Activated CD4-positive, alpha-beta T cell treated with anti-CD3 and anti-CD28 coated beads, Interleukin-2, amount 10 ng/mL, durations not matched to agents 24 days and 14 days (primary cell): ENCODE data around the gene SCGN. TPM values are rescaled to one million over a fixed set of nuclear protein-coding genes. Genes with fewer than 3 reads are reported as not detected.

Experiments
- DNase-seq: peaks from one replicate; pipeline ENCODE4 v3.0.0; 2022
- H3K27ac Mint-ChIP-seq: one replicate; pipeline ENCODE4 v1.8.0; 2022; ENCODE audit warnings: mild to moderate bottlenecking, mixed read lengths
- H3K27me3 Mint-ChIP-seq: one replicate; pipeline ENCODE4 v1.8.0; 2022; ENCODE audit warnings: mixed read lengths
- H3K36me3 Mint-ChIP-seq: one replicate; pipeline ENCODE4 v1.8.0; 2022; ENCODE audit warnings: low read depth, mild to moderate bottlenecking, mixed read lengths
- H3K4me1 Mint-ChIP-seq: one replicate; pipeline ENCODE4 v1.8.0; 2021; ENCODE audit warnings: mixed read lengths
- H3K4me3 Mint-ChIP-seq: one replicate; pipeline ENCODE4 v1.8.0; 2022; ENCODE audit warnings: mild to moderate bottlenecking, moderate library complexity, mixed read lengths
- H3K9me3 Mint-ChIP-seq: one replicate; pipeline ENCODE4 v1.8.0; 2021; ENCODE audit warnings: mixed read lengths
- intact Hi-C: fragments of 100-400 bp; cut with micrococcal nuclease; formaldehyde crosslinking; loops from one replicate; pipeline ENCODE4 v1.15.1; 2023
- total RNA-seq: library from RNA; stranded (reverse); gene quantifications from 2 replicates; pipeline ENCODE4 v1.2.3, GENCODE V29; 2022

SCGN gene
- total RNA-seq, 1 donor from 2014 or later = not detected

- H3K9me3 Mint-ChIP-seq = no peaks in the 10 kb centered on the region
- intact Hi-C loops = no loop called here
- no peak overlapping the region for H3K27ac Mint-ChIP-seq
- peaks cover 10% of the 10 kb centered on the region for H3K27me3 Mint-ChIP-seq
- H3K4me1 Mint-ChIP-seq = no peaks in the 10 kb centered on the region
- DNase-seq = no peak
- no peak overlapping the region for H3K4me3 Mint-ChIP-seq
- no peaks in the 10 kb centered on the region for H3K36me3 Mint-ChIP-seq
These were observed 23.4 kb upstream of the SCGN start for GRCh38 chr6:25628471-25629197.

- Mint-ChIP-seq H3K4me1 (no peaks in the 10 kb centered on the region), H3K27ac (no peak overlapping the region), H3K36me3 (no peaks in the 10 kb centered on the region), H3K4me3 (no peak overlapping the region), H3K27me3 (peaks cover 12% of the 10 kb centered on the region), H3K9me3 (no peaks in the 10 kb centered on the region)
- intact Hi-C loops = no loop called here
- DNase-seq = no peak
These were observed 22.8 kb upstream of the SCGN start for GRCh38 chr6:25629198-25629576.

GRCh38 chr6:25630508-25631278, 21.3 kb upstream of the SCGN start:
- H3K4me1 Mint-ChIP-seq = no peaks in the 10 kb centered on the region
- no peak for DNase-seq
- intact Hi-C loops = no loop called here

DNA sequence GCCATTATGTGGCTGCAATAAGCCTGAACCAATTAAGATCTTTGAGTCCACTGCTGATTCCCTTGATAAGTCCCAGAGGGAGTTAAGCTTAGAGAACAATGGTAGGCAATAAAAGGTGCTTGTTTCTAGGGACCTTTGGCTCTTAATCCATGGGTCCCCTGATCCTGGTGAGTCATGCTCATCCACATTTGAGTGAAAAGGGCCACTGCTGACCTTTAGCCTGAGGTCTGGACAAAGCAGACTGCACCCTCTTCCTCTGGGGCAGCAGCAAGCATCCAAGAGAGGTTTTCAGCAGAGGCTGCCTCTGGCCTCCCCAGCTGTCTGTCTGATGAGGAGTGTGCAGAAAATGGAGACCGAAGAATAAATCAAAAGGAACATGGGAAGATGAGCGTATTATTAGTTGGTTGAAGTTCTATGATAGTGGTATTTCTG, 16.1 kb upstream of the SCGN start:
- no peaks in the 10 kb centered on the region for H3K4me1 Mint-ChIP-seq
- peaks cover 23% of the 10 kb centered on the region for H3K27me3 Mint-ChIP-seq
- no peaks in the 10 kb centered on the region for H3K36me3 Mint-ChIP-seq
- no peak for DNase-seq
- H3K4me3 Mint-ChIP-seq = no peak overlapping the region
- no peaks in the 10 kb centered on the region for H3K9me3 Mint-ChIP-seq
- H3K27ac Mint-ChIP-seq = no peak overlapping the region
- intact Hi-C loops = no loop called here

More at GRCh38 chr6:25630508-25631278, 21.3 kb upstream of the SCGN start:
- no peak overlapping the region for H3K27ac Mint-ChIP-seq
- H3K9me3 Mint-ChIP-seq = no peaks in the 10 kb centered on the region
- no peak overlapping the region for H3K4me3 Mint-ChIP-seq
- H3K27me3 Mint-ChIP-seq = peaks cover 18% of the 10 kb centered on the region
- no peaks in the 10 kb centered on the region for H3K36me3 Mint-ChIP-seq

GRCh38 chr6:25637211-25637610, 14.8 kb upstream of the SCGN start:
- Mint-ChIP-seq H3K36me3 (no peaks in the 10 kb centered on the region), H3K27me3 (peaks cover 27% of the 10 kb centered on the region), H3K4me3 (no peak overlapping the region), H3K27ac (no peak overlapping the region), H3K9me3 (no peaks in the 10 kb centered on the region), H3K4me1 (no peaks in the 10 kb centered on the region)
- no peak for DNase-seq
- intact Hi-C loops = no loop called here

GRCh38 chr6:25637960-25638434, 14.0 kb upstream of the SCGN start:
- no peak overlapping the region for H3K27ac Mint-ChIP-seq
- no peaks in the 10 kb centered on the region for H3K4me1 Mint-ChIP-seq
- no peak for DNase-seq
- no peaks in the 10 kb centered on the region for H3K9me3 Mint-ChIP-seq
- H3K36me3 Mint-ChIP-seq = no peaks in the 10 kb centered on the region
- no peak overlapping the region for H3K4me3 Mint-ChIP-seq
- peaks cover 31% of the 10 kb centered on the region for H3K27me3 Mint-ChIP-seq
- intact Hi-C loops = no loop called here

- no peak overlapping the region for H3K4me3 Mint-ChIP-seq
- H3K27ac Mint-ChIP-seq = no peak overlapping the region
- no peaks in the 10 kb centered on the region for H3K4me1 Mint-ChIP-seq
- no peaks in the 10 kb centered on the region for H3K9me3 Mint-ChIP-seq
- H3K27me3 Mint-ChIP-seq = peaks cover 37% of the 10 kb centered on the region
- intact Hi-C loops = no loop called here
- no peaks in the 10 kb centered on the region for H3K36me3 Mint-ChIP-seq
- no peak for DNase-seq
These were observed 12.4 kb upstream of the SCGN start for GRCh38 chr6:25639653-25640052.

DNA sequence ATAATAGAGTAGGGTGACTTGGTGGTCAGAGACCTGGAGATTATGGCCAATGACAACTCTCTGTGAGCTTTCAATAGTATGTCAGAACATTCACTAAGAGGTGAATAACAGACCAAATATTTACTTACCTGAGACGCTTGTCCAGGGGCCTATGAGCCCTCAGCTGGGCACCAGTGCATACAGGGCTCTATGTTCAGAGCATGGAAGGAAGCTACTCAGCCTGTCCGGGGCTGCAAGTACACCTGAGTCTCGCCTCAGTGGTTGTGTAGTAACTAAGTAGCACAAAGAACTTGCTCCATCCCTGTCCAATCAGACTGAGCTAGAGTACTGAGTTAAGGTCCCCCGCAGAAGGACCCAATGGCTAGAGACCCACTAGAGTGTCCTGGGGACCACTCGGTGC, 11.6 kb upstream of the SCGN start:
- no peak overlapping the region for H3K27ac Mint-ChIP-seq
- intact Hi-C loops = no loop called here
- no peaks in the 10 kb centered on the region for H3K9me3 Mint-ChIP-seq
- no peak overlapping the region for H3K4me3 Mint-ChIP-seq
- no peak for DNase-seq
- peaks cover 42% of the 10 kb centered on the region for H3K27me3 Mint-ChIP-seq
- no peaks in the 10 kb centered on the region for H3K4me1 Mint-ChIP-seq
- H3K36me3 Mint-ChIP-seq = no peaks in the 10 kb centered on the region

DNA sequence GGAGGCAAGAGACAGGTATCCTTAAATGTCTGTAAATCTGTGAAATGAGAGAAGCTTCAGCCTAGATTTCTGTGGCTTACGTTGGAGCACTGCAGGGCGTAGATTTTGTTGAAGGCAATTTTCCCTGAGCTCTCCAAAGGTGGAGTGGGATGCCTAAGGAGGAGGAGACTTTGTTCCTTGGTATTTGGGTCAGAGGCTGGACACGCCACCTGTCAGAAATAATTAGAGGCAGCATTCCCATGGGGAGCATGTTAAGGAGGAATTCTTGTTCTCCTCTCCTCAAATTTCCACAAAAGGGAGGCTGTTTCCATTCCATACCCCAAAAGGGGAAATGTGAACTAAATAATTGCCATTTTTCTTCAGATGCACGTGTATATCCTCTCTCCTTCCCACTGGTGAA, 11.1 kb upstream of the SCGN start:
- Mint-ChIP-seq H3K27me3 (peaks cover 43% of the 10 kb centered on the region), H3K9me3 (no peaks in the 10 kb centered on the region), H3K36me3 (no peaks in the 10 kb centered on the region), H3K27ac (no peak overlapping the region), H3K4me1 (no peaks in the 10 kb centered on the region), H3K4me3 (no peak overlapping the region)
- DNase-seq = no peak
- intact Hi-C loops = no loop called here

- intact Hi-C loops = no loop called here
- DNase-seq = no peak
- Mint-ChIP-seq H3K4me1 (no peaks in the 10 kb centered on the region), H3K36me3 (no peaks in the 10 kb centered on the region), H3K9me3 (no peaks in the 10 kb centered on the region), H3K27ac (no peak overlapping the region), H3K27me3 (peaks cover 45% of the 10 kb centered on the region), H3K4me3 (no peak overlapping the region)
These were observed 10.6 kb upstream of the SCGN start for GRCh38 chr6:25641377-25641776.

DNA sequence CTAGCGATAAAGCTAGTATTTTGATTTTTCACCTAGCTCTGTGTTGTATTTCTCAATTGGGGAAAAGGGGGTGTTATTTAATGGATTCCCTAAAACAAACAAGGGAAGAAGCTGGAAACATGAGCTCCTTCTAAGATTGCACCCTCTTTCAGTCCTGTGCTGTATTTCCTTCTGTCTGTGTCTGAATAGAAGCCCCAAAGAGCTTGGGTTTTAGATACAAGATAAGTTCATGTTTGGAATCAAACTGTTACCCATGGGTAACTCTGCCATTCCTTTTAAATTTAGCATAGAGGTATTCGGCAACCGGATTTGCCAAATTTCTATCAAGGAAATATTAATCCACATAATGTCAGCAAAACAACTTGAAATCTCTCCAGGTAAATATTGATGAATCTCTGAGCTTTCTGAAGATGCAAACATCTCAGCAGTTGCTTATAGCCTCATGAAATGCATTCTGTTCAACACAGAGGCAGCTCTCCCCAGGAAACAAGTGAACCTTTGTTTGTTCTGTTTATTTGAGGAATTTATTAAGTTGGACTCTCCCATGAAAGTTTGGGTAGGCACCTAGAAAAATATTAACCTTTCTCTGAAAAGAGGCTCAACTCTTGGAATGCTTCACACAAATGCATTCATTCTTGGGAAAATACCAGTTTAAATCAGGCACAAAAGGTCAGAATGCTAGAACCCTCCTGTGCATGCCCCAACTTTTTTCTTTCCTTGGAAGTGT, 9.9 kb upstream of the SCGN start:
- intact Hi-C loops = no loop called here
- no peak overlapping the region for H3K27ac Mint-ChIP-seq

GRCh38 chr6:25642667-25643328, 9.2 kb upstream of the SCGN start:
- Mint-ChIP-seq H3K36me3 (no peaks in the 10 kb centered on the region), H3K27me3 (peaks cover 43% of the 10 kb centered on the region), H3K4me1 (no peaks in the 10 kb centered on the region), H3K27ac (no peak overlapping the region), H3K9me3 (no peaks in the 10 kb centered on the region), H3K4me3 (no peak overlapping the region)
- no peak for DNase-seq
- intact Hi-C loops = no loop called here

More for the DNA sequence above, 9.9 kb upstream of the SCGN start:
- H3K4me1 Mint-ChIP-seq = no peaks in the 10 kb centered on the region
- no peak overlapping the region for H3K4me3 Mint-ChIP-seq
- peaks cover 45% of the 10 kb centered on the region for H3K27me3 Mint-ChIP-seq
- no peak for DNase-seq
- H3K36me3 Mint-ChIP-seq = no peaks in the 10 kb centered on the region
- H3K9me3 Mint-ChIP-seq = no peaks in the 10 kb centered on the region

DNA sequence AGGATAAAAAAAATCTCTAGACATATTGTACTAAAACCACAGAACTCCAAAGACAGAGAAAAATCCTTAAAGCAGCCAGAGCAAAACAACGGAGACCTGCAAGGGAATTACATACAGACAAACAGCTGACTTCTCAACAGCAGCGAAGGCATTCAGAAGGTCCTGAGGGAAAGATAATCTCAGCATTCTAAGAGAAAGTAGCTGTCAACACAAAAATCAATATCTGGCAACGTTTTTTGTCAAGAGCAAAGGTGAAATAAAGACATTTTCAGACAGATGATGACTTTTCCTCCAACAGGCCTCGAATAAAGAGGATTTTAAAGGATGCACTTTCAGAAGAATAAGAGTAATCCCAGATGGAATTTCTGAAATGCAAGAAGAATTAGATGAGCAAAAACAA, 6.1 kb upstream of the SCGN start:
- intact Hi-C loops = no loop called here
- no peaks in the 10 kb centered on the region for H3K4me1 Mint-ChIP-seq
- DNase-seq = no peak
- no peaks in the 10 kb centered on the region for H3K36me3 Mint-ChIP-seq
- H3K4me3 Mint-ChIP-seq = no peak overlapping the region
- H3K9me3 Mint-ChIP-seq = no peaks in the 10 kb centered on the region
- H3K27ac Mint-ChIP-seq = no peak overlapping the region
- peaks cover 56% of the 10 kb centered on the region for H3K27me3 Mint-ChIP-seq
